Astrocyte of the cerebellum (primary cell): ENCODE measurements around the gene C21orf91.

Source experiments
- DNase-seq: peaks from one replicate; pipeline ENCODE4 v3.0.0-alpha.2; 2011; ENCODE audit warnings: low read depth
- H3K4me3 ChIP-seq: 2 replicates; pipeline ENCODE4 v1.5.1; 2011; ENCODE audit warnings: mild to moderate bottlenecking, low read depth, low read length, moderate library complexity
- in situ Hi-C: cut with HindIII; loops from 2 replicates; pipeline ENCODE4 v1.10.0; 2017; ENCODE audit warnings: low sequenced_read_pairs
- TF ChIP-seq, protein P1 (sequence below): IDR thresholded peaks from 2 replicates; pipeline ENCODE4 v1.5.1; 2012; ENCODE audit warnings: low read length, low read depth, moderate library complexity, mild to moderate bottlenecking; ENCODE audit errors: missing control alignments

The C21orf91 gene

DNA sequence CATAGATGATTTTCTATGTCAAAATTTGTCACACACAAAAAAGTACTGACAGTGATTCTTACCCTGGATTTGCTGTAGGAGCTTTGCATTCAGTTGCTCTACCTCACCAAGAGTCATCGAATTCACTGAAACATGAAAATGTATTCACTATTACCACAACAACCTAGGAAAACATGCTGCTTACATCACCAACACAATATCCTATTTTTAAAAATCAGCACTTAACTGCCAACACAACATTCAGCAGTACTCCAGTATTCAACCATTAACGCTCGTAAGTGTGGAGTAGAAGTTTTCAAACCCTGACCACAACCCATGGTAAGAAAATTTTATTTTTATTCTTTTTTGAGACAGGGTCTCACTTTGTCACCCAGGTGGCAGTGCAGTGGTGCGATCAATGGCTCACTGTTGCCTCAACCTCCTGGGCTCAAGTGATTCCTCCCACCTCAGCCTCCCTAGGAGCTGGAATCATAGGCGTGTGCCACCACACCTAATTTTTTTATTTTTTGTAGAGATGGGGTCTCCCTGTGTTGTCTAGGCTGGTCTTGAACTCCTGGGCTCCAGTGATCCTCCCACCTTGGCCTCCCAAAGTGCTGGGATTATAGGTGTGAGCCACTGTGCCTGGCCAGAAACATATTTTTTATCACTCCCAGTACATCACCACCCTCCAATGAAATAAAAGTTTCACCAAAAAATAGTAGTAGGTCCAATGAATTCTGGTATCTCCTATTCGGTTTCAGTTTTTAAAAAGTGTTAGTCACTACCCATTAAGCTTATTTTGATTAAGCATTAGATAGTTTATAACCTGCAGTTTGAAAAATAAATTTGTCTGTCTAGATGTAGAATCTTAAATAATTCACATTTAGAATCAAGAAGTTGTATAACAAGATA, 23.8 kb downstream of the C21orf91 start:
- TF ChIP-seq, protein P1, sequence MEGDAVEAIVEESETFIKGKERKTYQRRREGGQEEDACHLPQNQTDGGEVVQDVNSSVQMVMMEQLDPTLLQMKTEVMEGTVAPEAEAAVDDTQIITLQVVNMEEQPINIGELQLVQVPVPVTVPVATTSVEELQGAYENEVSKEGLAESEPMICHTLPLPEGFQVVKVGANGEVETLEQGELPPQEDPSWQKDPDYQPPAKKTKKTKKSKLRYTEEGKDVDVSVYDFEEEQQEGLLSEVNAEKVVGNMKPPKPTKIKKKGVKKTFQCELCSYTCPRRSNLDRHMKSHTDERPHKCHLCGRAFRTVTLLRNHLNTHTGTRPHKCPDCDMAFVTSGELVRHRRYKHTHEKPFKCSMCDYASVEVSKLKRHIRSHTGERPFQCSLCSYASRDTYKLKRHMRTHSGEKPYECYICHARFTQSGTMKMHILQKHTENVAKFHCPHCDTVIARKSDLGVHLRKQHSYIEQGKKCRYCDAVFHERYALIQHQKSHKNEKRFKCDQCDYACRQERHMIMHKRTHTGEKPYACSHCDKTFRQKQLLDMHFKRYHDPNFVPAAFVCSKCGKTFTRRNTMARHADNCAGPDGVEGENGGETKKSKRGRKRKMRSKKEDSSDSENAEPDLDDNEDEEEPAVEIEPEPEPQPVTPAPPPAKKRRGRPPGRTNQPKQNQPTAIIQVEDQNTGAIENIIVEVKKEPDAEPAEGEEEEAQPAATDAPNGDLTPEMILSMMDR = no peak
- no peak overlapping the region for H3K4me3 ChIP-seq
- in situ Hi-C loops = no loop called here
- no peak for DNase-seq

DNA sequence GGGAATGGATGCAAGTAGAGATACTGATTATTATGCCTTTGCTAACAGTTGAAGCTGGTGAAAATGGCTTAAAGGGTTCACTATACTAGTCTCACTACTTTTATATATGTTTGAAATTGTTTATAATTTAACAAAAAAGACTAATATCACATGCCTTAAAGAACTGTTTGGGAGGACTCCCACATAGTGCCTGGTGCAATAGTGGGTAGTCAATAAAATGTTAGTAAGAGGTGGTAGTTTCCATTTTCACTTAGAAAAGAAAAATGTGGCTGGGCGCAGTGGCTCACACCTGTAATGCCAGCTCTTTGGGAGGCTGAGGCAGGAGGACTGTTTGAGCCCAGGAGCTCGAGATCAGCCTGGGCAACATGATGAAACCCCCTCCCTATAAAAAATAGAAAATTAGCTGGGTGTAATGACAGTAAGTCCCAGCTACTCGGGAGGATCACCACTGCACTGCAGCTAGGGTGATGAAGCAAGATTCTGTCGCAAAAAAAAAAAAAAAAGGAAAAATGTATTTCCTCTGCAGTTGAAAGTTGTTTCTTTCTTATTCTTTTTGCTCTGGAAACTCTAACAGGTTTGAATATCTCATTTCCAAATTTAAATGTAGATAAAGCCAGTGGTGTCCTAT, 24.5 kb downstream of the C21orf91 start:
- in situ Hi-C loops = no loop called here
- DNase-seq = no peak
- TF ChIP-seq, protein P1 = no peak
- no peak overlapping the region for H3K4me3 ChIP-seq

DNA sequence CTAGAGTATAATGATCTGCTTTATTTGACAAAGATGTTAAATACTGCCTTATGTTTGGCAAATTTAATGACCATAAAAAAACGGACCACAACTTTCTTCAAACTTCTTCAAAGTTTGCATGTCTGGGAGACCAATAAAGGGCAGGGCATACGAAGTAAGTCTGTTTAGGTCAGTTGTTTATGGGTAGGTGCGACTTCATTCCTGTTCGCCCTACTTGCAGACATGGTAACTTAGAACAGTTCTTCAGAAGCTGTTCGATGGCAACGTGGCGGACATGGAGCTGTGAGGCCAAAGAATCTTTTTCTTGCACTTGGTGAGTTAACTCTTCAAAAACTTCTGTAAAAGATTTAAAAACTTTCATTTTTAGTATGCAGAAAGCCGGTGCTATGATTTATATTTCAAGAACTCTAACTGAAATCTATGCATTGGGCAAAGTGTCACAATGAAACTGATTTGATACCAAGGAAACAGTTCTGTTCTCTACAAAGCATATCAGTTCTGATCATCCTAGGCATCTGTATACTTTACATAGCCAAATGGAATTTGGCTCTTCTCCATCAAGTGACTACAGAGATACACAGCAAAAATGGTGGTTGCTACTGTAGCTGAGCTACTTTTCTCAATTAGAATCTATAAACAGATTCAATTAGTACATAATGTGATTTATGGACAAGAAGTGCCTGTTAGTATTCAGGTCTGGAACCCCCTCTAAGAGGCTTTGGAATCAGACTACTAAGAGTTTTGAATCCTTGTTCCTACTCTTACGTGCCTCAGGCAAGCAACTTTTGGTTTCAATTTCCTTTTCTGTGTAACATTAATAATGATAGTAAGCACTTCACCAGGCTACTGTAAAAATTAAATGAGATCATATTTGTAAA, 25.7 kb downstream of the C21orf91 start:
- in situ Hi-C loops = no loop called here
- no peak for DNase-seq
- TF ChIP-seq, protein P1 = no peak
- H3K4me3 ChIP-seq = peak overlapping the region; percentile 11

DNA sequence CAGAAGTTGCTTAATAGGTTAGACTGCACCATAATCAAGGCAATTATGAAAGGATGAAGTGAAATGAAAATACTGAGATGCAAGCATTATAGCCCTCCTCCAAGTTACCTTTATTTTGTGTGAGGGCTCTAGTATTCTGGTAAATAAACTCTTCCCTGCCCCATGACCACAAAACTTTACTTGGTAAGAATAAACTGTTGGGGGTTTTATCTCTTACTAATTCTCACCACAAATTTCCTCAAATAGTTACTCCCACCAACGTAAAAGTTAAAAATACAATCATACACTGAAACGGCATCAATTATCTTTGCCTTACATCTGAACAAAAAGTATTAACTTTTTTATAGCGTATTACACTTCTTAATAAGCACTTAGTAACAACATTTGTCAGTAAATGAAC, 29.5 kb downstream of the C21orf91 start:
- in situ Hi-C loops = no loop called here
- no peak overlapping the region for H3K4me3 ChIP-seq
- DNase-seq = no peak
- TF ChIP-seq, protein P1 = no peak

DNA sequence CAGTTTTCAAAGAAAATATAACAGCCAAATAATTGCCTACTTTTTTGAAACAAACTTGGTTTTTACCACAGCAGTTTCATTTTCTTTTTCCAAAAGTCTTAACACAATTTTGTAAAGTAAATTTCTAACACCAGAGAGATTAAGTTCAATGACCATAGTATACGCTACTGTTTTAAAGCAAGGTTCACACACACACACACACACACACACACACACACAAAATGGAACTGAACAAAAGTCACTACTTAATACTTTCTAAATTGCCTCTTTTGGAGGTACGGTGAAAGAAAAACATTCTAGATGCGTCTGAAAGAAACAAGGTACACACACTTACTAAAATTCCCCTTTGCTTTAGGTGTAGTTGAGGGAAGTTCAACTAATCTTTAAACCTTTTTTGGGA, 30.1 kb downstream of the C21orf91 start:
- no peak for DNase-seq
- H3K4me3 ChIP-seq = no peak overlapping the region
- in situ Hi-C loops = no loop called here
- TF ChIP-seq, protein P1 = no peak

DNA sequence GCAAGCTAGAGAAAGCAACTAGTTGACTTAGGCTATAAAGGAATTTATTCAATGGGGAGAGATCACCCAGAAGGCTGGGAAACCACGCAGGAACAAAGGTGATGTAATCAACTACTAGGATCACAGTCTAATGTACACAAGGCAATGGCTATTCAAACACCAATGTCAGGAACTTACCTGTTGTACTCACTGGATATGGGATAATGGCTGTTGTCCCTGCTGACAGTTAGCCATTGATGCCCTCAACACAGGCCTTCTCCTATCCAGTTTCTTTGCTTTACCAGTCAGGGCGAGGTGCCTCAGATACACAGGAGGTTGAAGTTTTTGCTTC, 32.3 kb downstream of the C21orf91 start:
- no peak overlapping the region for H3K4me3 ChIP-seq
- TF ChIP-seq, protein P1 = no peak
- DNase-seq = no peak
- in situ Hi-C loops = no loop called here
